OCI-LY3 (cell line): ENCODE data around the gene MRPS11.

Source experiments
- EZH2phosphoT487 ChIP-seq: fragments of 200-600 bp; shearing (Covaris generic); IDR thresholded peaks from 2 replicates; pipeline ENCODE4 v1.6.1; 2018; ENCODE audit warnings: antibody characterized with exemption, mixed run types, low read depth
- TF ChIP-seq, protein P1 (sequence below): fragments of 200-600, 300-600 bp; sonication (generic); IDR thresholded peaks from 2 replicates; pipeline ENCODE4 v1.5.1; 2014; ENCODE audit warnings: antibody characterized with exemption, low read length, low read depth

GRCh38 chr15:88467073-88467934, at the start of gene MRPS11, which contains the start of gene MRPL46:
- TF ChIP-seq, protein P1, sequence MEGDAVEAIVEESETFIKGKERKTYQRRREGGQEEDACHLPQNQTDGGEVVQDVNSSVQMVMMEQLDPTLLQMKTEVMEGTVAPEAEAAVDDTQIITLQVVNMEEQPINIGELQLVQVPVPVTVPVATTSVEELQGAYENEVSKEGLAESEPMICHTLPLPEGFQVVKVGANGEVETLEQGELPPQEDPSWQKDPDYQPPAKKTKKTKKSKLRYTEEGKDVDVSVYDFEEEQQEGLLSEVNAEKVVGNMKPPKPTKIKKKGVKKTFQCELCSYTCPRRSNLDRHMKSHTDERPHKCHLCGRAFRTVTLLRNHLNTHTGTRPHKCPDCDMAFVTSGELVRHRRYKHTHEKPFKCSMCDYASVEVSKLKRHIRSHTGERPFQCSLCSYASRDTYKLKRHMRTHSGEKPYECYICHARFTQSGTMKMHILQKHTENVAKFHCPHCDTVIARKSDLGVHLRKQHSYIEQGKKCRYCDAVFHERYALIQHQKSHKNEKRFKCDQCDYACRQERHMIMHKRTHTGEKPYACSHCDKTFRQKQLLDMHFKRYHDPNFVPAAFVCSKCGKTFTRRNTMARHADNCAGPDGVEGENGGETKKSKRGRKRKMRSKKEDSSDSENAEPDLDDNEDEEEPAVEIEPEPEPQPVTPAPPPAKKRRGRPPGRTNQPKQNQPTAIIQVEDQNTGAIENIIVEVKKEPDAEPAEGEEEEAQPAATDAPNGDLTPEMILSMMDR: no peak
- no peak for TF ChIP-seq EZH2phosphoT487
